Measurements from ENCODE around the gene PDP2. TPM values are rescaled to one million over a fixed set of nuclear protein-coding genes. Genes with fewer than 3 reads are reported as not detected.
A peak's percentile ranks its signal among the peaks of the same experiment; 100 is the strongest.
"Not testable (repeated sequence)": the region's sequence is repeated elsewhere in the genome, so short reads cannot be mapped to it uniquely, and the experiment has no call there.

PDP2 gene
- total RNA-seq, 1 donor from 2014 or later, result 18.0 TPM

DNA sequence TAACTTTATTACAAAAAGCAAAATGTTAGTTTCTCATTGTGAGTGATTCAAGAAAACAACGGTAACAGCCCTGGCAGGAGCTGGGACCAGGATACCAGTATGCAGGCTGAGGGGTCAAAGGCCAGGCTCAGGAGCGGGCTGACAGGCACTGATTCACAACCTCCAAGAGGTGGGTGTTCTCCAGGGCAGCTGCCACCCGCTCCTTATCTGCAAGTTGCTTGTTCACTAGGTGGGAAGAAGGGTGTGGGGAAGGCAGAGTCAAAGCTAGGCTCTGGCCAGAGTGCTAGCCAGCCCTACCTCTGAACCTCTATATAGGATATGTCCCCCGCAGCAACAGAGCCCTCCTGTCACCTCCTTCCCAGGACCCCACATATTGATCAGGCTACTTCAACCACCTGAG lies 51.8 kb downstream of the PDP2 start:
- Mint-ChIP-seq H3K4me1 (peaks cover 38% of the 10 kb centered on the region), H3K27me3 (ENCODE audit: low read depth) (peaks cover 19% of the 10 kb centered on the region), H3K4me3 (peak overlapping the region; percentile 97), H3K9me3 (no peaks in the 10 kb centered on the region), H3K27ac (ENCODE audit: unreplicated experiment) (no peak overlapping the region), H3K36me3 (ENCODE audit: low read depth) (no peaks in the 10 kb centered on the region)
- TF ChIP-seq, protein P1, sequence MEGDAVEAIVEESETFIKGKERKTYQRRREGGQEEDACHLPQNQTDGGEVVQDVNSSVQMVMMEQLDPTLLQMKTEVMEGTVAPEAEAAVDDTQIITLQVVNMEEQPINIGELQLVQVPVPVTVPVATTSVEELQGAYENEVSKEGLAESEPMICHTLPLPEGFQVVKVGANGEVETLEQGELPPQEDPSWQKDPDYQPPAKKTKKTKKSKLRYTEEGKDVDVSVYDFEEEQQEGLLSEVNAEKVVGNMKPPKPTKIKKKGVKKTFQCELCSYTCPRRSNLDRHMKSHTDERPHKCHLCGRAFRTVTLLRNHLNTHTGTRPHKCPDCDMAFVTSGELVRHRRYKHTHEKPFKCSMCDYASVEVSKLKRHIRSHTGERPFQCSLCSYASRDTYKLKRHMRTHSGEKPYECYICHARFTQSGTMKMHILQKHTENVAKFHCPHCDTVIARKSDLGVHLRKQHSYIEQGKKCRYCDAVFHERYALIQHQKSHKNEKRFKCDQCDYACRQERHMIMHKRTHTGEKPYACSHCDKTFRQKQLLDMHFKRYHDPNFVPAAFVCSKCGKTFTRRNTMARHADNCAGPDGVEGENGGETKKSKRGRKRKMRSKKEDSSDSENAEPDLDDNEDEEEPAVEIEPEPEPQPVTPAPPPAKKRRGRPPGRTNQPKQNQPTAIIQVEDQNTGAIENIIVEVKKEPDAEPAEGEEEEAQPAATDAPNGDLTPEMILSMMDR (conservative IDR thresholded peaks at IDR 0.05), result no peak
- DNase-seq (ENCODE audit: low read depth, low spot score), result no peak

DNA sequence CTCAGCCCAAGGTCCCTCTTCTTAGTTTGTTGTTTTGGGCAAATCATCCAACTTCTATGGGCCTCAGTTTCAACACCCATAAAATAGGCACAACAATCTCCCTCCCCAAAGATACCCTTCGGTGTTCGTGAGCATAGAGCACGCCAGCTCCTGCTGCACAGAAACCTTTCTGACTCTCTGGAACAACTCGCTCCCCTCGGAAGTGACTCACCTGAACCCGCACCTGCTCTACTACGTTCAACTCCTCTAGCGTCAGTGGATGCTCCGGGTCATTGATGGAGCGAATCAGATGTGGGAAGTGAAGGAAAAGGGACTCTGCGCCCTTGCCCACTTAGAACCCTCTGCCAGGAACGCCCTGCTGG lies 53.4 kb downstream of the PDP2 start:
- Mint-ChIP-seq H3K27ac (ENCODE audit: unreplicated experiment) (peak overlapping the region; percentile 75), H3K4me3 (peak overlapping the region; percentile 97), H3K36me3 (ENCODE audit: low read depth) (no peaks in the 10 kb centered on the region), H3K27me3 (ENCODE audit: low read depth) (peaks cover 3% of the 10 kb centered on the region), H3K9me3 (no peaks in the 10 kb centered on the region), H3K4me1 (peaks cover 45% of the 10 kb centered on the region)
- no peak for DNase-seq (ENCODE audit: low read depth, low spot score)
- TF ChIP-seq, protein P1 (conservative IDR thresholded peaks at IDR 0.05), result no peak

DNA sequence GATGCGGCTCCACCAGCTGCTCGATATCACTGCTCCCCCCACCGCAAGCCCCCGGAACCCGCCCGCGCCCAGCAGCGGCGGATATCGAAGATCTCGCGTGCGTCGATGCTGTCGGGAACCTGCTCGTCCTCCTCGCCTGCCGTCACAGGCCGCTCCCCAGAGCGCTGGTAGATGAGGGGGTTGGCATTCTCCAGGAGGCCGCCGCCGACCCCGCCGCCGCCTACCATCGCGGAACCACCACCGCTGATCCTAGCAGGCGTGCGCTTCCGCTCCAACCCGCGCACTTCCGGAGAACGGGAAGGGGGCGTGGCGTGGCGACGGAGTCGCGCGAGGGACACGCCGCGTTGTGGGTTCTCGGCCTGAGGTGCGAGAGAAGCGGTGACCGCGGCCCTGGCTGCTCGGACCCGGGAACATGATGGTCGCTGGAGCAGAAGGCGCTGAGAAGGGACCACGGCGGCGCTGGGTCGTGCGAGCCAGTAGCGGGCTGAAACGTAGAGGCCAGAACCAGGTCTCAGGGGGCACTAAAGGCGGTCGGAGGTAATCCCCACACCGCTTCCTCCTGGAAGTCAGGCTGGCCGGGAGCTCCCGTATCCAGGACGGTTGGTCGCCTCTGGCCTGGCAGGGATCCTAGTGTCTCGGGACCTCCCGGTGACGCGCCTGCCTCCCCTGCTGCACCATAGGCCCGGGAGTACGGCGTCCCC lies 54.0 kb downstream of the PDP2 start, which contains the start of gene CIAO2B:
CIAO2B (minus strand) TSS at position 265 of the 701 bp plus-strand sequence; CDS start at position 227, 38 bp downstream.
- H3K36me3 Mint-ChIP-seq (ENCODE audit: low read depth), result no peaks in the 10 kb centered on the region
- H3K4me3 Mint-ChIP-seq, result peak within 1 kb of the TSS; percentile 97
- peaks cover 45% of the 10 kb centered on the region for H3K4me1 Mint-ChIP-seq
- H3K27ac Mint-ChIP-seq (ENCODE audit: unreplicated experiment), result peak within 1 kb of the TSS; percentile 96
- H3K27me3 Mint-ChIP-seq (ENCODE audit: low read depth), result no peaks in the 10 kb centered on the region
- peak; percentile 83 for DNase-seq (ENCODE audit: low read depth, low spot score)
- TF ChIP-seq, protein P1 (conservative IDR thresholded peaks at IDR 0.05), result no peak
- H3K9me3 Mint-ChIP-seq, result no peaks in the 10 kb centered on the region

DNA sequence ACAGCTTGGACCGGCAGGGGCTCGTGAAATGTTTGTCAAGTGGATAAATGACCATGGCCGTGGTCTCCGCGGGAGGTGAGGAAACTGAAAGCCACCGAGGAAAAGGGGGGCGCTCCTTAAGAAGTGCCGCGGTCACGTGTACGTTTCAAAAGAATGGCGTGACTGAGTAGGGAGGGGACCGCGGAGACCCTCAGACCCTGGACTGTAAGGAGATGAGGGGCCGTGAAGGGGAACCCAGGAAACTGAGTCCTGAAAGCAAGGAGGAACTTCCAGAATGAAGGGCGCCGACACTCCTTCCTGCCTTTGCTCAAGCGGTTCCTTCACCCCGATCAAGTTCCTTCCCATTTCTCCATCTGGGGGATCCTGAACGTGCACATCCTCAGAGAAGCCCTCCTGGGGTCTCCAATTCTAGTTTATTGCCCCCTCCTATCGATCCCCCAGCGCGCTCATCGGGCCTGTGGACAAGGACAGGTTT lies 54.6 kb downstream of the PDP2 start:
- H3K4me3 Mint-ChIP-seq, result peak overlapping the region; percentile 97
- peaks cover 45% of the 10 kb centered on the region for H3K4me1 Mint-ChIP-seq
- peak overlapping the region; percentile 96 for H3K27ac Mint-ChIP-seq (ENCODE audit: unreplicated experiment)
- H3K9me3 Mint-ChIP-seq; H3K27me3 Mint-ChIP-seq (ENCODE audit: low read depth); H3K36me3 Mint-ChIP-seq (ENCODE audit: low read depth); DNase-seq (ENCODE audit: low read depth, low spot score): not testable (repeated sequence)

DNA sequence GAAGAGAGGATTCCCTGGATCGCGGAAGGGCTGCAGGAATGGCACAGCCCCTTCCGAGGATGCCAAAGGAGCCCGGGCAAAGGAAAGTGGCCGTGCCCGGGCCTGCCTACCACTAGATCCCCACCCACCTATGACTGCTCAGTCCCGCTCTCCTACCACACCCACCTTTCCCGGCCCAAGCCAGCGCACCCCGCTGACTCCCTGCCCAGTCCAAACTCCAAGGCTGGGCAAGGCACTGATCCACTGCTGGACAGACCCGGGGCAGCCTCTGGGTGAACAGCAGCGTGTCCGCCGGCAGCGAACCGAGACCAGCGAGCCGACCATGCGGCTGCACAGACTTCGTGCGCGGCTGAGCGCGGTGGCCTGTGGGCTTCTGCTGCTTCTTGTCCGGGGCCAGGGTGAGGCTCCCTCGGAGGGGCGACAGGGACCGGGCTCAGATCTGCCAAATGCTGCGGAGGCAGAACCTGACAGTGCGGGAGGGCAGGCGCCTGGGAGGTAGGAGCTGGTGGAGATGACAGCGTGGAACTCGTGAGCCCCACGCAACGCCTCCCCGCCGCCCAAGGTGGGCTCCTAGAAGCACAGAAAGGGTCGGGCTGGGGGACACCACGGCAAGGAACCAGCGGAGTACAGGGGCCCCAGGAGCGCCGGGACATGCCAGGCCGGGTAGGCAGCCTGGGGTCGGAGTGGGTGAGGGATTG lies 55.1 kb downstream of the PDP2 start, which contains the start of gene CES2:
CES2 (plus strand) TSS at position 203 of the 698 bp plus-strand sequence; CDS start at position 323, 120 bp downstream.
- Mint-ChIP-seq H3K4me3 (peak within 1 kb of the TSS; percentile 97), H3K4me1 (peaks cover 45% of the 10 kb centered on the region), H3K27me3 (ENCODE audit: low read depth) (no peaks in the 10 kb centered on the region), H3K27ac (ENCODE audit: unreplicated experiment) (peak within 1 kb of the TSS; percentile 96), H3K9me3 (no peaks in the 10 kb centered on the region), H3K36me3 (ENCODE audit: low read depth) (no peaks in the 10 kb centered on the region)
- TF ChIP-seq, protein P1 (conservative IDR thresholded peaks at IDR 0.05), result no peak
- DNase-seq (ENCODE audit: low read depth, low spot score), result no peak

DNA sequence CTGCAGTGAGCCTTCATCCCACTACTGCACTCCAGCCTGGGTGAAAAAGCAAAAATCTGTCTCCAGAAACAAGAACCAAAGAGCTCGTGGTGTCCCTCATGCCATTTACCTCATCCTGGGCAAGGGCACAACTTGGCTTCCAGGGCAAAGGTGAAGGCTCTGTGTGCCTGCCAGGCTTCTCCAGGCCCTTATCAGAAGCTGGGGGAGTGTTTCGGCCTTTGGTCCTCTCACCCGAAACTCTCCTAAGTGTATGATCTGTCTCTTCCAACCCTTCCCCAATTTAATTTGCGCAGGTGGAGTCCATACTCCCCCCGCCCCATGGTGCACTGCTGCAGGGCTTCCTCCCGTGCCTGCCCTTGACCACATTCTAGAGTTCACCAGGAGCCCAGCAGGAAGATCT lies 56.1 kb downstream of the PDP2 start:
- Mint-ChIP-seq H3K27ac (ENCODE audit: unreplicated experiment) (no peak overlapping the region), H3K36me3 (ENCODE audit: low read depth) (no peaks in the 10 kb centered on the region), H3K9me3 (no peaks in the 10 kb centered on the region), H3K4me1 (peaks cover 45% of the 10 kb centered on the region), H3K27me3 (ENCODE audit: low read depth) (no peaks in the 10 kb centered on the region), H3K4me3 (peak overlapping the region; percentile 70)
- TF ChIP-seq, protein P1 (conservative IDR thresholded peaks at IDR 0.05), result no peak
- DNase-seq (ENCODE audit: low read depth, low spot score), result no peak
